OCI-LY3 (cell line): ENCODE data around the gene SHQ1.

Source experiments
- H2AFZ ChIP-seq: fragments of 200-600, 300-600 bp; shearing (Covaris generic); 2 replicates; pipeline ENCODE4 v1.6.0; 2014; ENCODE audit warnings: antibody characterized with exemption, low read depth, low read length
- H3K27ac ChIP-seq: fragments of 200-600, 300-600 bp; sonication (generic); 2 replicates; pipeline ENCODE4 v1.5.1; 2014; ENCODE audit warnings: mild to moderate bottlenecking, low read length, moderate library complexity, mixed read lengths
- H3K27me3 ChIP-seq: fragments of 200-600, 300-600 bp; sonication (generic); 2 replicates; pipeline ENCODE4 v1.6.1; 2014; ENCODE audit warnings: low read depth, low read length, mixed read lengths
- H3K36me3 ChIP-seq: fragments of 200-600, 300-600 bp; sonication (generic); replicated peaks from 2 replicates; pipeline ENCODE3; 2014; ENCODE audit warnings: low read depth, low read length, mixed read lengths
- H3K4me1 ChIP-seq: fragments of 300-600, 200-600 bp; sonication (generic); 2 replicates; pipeline ENCODE4 v1.6.1; 2014; ENCODE audit warnings: low read length, mixed read lengths
- H3K4me2 ChIP-seq: fragments of 200-600, 300-600 bp; sonication (generic); 2 replicates; pipeline ENCODE4 v1.6.1; 2014; ENCODE audit warnings: low read length, mixed read lengths
- H3K4me3 ChIP-seq: fragments of 300-600, 200-600 bp; sonication (generic); 2 replicates; pipeline ENCODE4 v1.5.1; 2014; ENCODE audit warnings: antibody characterized with exemption, mild to moderate bottlenecking, low read length, moderate library complexity
- H3K79me2 ChIP-seq: fragments of 300-600, 200-600 bp; shearing (Covaris generic); 2 replicates; pipeline ENCODE4 v1.6.1; 2014; ENCODE audit warnings: mild to moderate bottlenecking, low read length, mixed read lengths
- H3K9ac ChIP-seq: fragments of 300-600, 200-600 bp; shearing (Covaris generic); 2 replicates; pipeline ENCODE4 v1.6.0; 2014; ENCODE audit warnings: mild to moderate bottlenecking, low read length, moderate library complexity
- H3K9me3 ChIP-seq: fragments of 200-600, 300-600 bp; shearing (Covaris generic); 2 replicates; pipeline ENCODE4 v1.6.1; 2014; ENCODE audit warnings: low read length, mixed read lengths; ENCODE audit not compliant: insufficient read depth
- H4K20me1 ChIP-seq: fragments of 200-600, 300-600 bp; sonication (generic); 2 replicates; pipeline ENCODE4 v1.6.1; 2016; ENCODE audit warnings: low read length, mixed read lengths; ENCODE audit not compliant: insufficient read depth
- EZH2phosphoT487 ChIP-seq: fragments of 200-600 bp; shearing (Covaris generic); IDR thresholded peaks from 2 replicates; pipeline ENCODE4 v1.6.1; 2018; ENCODE audit warnings: antibody characterized with exemption, mixed run types, low read depth
- TF ChIP-seq, protein P1 (sequence below): fragments of 200-600, 300-600 bp; sonication (generic); IDR thresholded peaks from 2 replicates; pipeline ENCODE4 v1.5.1; 2014; ENCODE audit warnings: antibody characterized with exemption, low read length, low read depth

Gene SHQ1

DNA sequence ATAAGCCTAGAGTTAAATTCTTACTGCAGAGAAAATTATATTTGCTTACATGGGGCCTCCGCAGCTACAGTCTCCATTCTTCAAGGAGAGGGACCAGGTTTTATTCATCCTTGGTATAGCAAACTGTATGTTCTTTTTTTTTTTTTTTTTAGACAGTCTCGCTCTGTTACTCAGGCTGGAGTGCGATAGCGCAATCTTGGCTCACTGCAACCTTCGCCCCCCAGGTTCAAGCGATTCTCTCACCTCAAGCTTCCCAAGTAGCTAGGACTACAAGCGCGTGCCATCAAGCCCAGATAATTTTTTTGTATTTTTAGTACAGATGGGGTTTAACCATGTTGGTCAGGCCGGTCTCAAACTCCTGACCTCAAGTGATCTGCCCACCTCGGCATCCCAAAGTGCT, 2.1 kb downstream of the SHQ1 start:
- peaks cover 24% of the 10 kb centered on the region for H3K27me3 ChIP-seq
- H3K36me3 ChIP-seq: peaks cover 14% of the 10 kb centered on the region
- no peak overlapping the region for H2AFZ ChIP-seq
- H3K4me2 ChIP-seq: peak overlapping the region; percentile 100; the same call in 1 of the 2 replicates
- peaks cover 28% of the 10 kb centered on the region for H3K79me2 ChIP-seq
- no peak overlapping the region for H3K4me3 ChIP-seq
- peaks cover 16% of the 10 kb centered on the region for H4K20me1 ChIP-seq
- no peaks in the 10 kb centered on the region for H3K9me3 ChIP-seq
- H3K9ac ChIP-seq: no peak overlapping the region
- H3K4me1 ChIP-seq: peaks cover 46% of the 10 kb centered on the region
- no peak overlapping the region for H3K27ac ChIP-seq
- TF ChIP-seq EZH2phosphoT487: no peak
- TF ChIP-seq, protein P1, sequence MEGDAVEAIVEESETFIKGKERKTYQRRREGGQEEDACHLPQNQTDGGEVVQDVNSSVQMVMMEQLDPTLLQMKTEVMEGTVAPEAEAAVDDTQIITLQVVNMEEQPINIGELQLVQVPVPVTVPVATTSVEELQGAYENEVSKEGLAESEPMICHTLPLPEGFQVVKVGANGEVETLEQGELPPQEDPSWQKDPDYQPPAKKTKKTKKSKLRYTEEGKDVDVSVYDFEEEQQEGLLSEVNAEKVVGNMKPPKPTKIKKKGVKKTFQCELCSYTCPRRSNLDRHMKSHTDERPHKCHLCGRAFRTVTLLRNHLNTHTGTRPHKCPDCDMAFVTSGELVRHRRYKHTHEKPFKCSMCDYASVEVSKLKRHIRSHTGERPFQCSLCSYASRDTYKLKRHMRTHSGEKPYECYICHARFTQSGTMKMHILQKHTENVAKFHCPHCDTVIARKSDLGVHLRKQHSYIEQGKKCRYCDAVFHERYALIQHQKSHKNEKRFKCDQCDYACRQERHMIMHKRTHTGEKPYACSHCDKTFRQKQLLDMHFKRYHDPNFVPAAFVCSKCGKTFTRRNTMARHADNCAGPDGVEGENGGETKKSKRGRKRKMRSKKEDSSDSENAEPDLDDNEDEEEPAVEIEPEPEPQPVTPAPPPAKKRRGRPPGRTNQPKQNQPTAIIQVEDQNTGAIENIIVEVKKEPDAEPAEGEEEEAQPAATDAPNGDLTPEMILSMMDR: no peak

GRCh38 chr3:72844436-72844993, 3.7 kb downstream of the SHQ1 start:
- Histone ChIP-seq H3K4me3 (no peak overlapping the region), H4K20me1 (peaks cover 16% of the 10 kb centered on the region), H3K4me1 (peaks cover 42% of the 10 kb centered on the region), H2AFZ (no peak overlapping the region), H3K27ac (no peak overlapping the region), H3K79me2 (peaks cover 28% of the 10 kb centered on the region), H3K9ac (no peak overlapping the region), H3K4me2 (peak overlapping the region; percentile 34), H3K27me3 (peaks cover 12% of the 10 kb centered on the region), H3K9me3 (no peaks in the 10 kb centered on the region), H3K36me3 (peaks cover 21% of the 10 kb centered on the region)
- TF ChIP-seq, protein P1: no peak
- TF ChIP-seq EZH2phosphoT487: no peak

GRCh38 chr3:72839057-72839456, 9.2 kb downstream of the SHQ1 start:
- no peak overlapping the region for H3K4me3 ChIP-seq
- H3K36me3 ChIP-seq: peaks cover 34% of the 10 kb centered on the region
- H3K27ac ChIP-seq: no peak overlapping the region

GRCh38 chr3:72836923-72837322, 11.3 kb downstream of the SHQ1 start:
- Histone ChIP-seq H3K27me3 (no peaks in the 10 kb centered on the region), H3K79me2 (no peaks in the 10 kb centered on the region), H3K27ac (no peak overlapping the region), H3K4me1 (no peaks in the 10 kb centered on the region), H3K4me2 (no peak overlapping the region), H3K9me3 (no peaks in the 10 kb centered on the region), H3K36me3 (peaks cover 31% of the 10 kb centered on the region), H4K20me1 (peaks cover 3% of the 10 kb centered on the region; the same call in 1 of the 2 replicates), H3K9ac (no peak overlapping the region), H2AFZ (no peak overlapping the region), H3K4me3 (no peak overlapping the region)
- TF ChIP-seq EZH2phosphoT487: no peak
- TF ChIP-seq, protein P1: no peak

More at GRCh38 chr3:72839057-72839456, 9.2 kb downstream of the SHQ1 start:
- Histone ChIP-seq H3K79me2 (no peaks in the 10 kb centered on the region), H3K9ac (no peak overlapping the region), H3K4me2 (no peak overlapping the region), H3K4me1 (peaks cover 4% of the 10 kb centered on the region), H3K9me3 (no peaks in the 10 kb centered on the region), H3K27me3 (no peaks in the 10 kb centered on the region), H4K20me1 (peaks cover 7% of the 10 kb centered on the region; the same call in 1 of the 2 replicates), H2AFZ (no peak overlapping the region)
- no peak for TF ChIP-seq EZH2phosphoT487
